A549 treated with GW870086 at 1 μM for 4 hours (cell line): ENCODE measurements around the gene STEAP3. TPM values are rescaled to one million over a fixed set of nuclear protein-coding genes. Genes with fewer than 3 reads are reported as not detected.

Experiments
- total RNA-seq: library from RNA; stranded (reverse); fragments of 200-300 nt; extraction: Qiagen RNA extraction; gene quantifications from 5 replicates; pipeline ENCODE4 v1.2.3, GENCODE V29; 2022; ENCODE audit warnings: low read depth

STEAP3 gene, protein sequence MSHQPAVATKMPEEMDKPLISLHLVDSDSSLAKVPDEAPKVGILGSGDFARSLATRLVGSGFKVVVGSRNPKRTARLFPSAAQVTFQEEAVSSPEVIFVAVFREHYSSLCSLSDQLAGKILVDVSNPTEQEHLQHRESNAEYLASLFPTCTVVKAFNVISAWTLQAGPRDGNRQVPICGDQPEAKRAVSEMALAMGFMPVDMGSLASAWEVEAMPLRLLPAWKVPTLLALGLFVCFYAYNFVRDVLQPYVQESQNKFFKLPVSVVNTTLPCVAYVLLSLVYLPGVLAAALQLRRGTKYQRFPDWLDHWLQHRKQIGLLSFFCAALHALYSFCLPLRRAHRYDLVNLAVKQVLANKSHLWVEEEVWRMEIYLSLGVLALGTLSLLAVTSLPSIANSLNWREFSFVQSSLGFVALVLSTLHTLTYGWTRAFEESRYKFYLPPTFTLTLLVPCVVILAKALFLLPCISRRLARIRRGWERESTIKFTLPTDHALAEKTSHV
- 52.3 to 66.5 TPM (median 62.4 TPM) in 5 replicates for total RNA-seq

GRCh38 chr2:119223521-119224390, at the start of gene STEAP3:
TSS of gene STEAP3 (plus strand) at chr2:119223834. CDS start at chr2:119231013, 7,179 bp downstream.

Other genes starting within 250 kb of the STEAP3 start
- gene C1QL2, start 65.1 kb upstream of the STEAP3 start, total RNA-seq = 0.18 to 0.57 TPM (median 0.34 TPM) in 5 replicates
- gene C2orf76, start 143.0 kb downstream of the STEAP3 start, total RNA-seq = 10.5 to 12.7 TPM (median 12.6 TPM) in 5 replicates
- 402 to 526 TPM (median 404 TPM) in 5 replicates for gene DBI, start 143.1 kb downstream of the STEAP3 start, total RNA-seq
- gene TMEM37, start 208.0 kb downstream of the STEAP3 start, total RNA-seq = 0.98 to 1.9 TPM (median 1.6 TPM) in 5 replicates